ENCODE data around the gene GALNT17.
"Not testable (repeated sequence)": the region's sequence is repeated elsewhere in the genome, so short reads cannot be mapped to it uniquely, and the experiment has no call there.

GALNT17 gene

DNA sequence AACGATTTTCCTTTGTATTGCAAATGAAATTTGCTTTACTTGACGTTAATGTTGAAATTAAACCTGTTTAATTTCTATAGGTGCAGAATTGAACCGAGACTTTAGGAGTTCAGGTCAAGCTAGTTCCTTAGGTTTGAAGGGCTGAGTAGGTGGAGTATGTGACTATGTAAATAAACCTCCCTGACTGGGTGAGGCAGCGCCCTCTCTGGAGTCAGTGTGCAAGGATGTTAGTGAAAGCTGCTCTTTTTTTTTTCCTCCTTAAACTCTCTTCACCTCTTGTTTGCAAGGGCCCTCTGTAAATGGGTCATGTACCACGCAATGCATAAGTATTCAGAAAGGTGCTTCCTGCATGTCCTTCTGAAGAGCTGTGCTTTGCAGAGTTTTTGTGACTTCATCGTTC lies 33.8 kb downstream of the GALNT17 start:
- DNase-seq (ENCODE audit: low read depth) = no peak

GRCh38 chr7:71171476-71171875 lies 39.5 kb downstream of the GALNT17 start:
- no peak for DNase-seq (ENCODE audit: low read depth)

GRCh38 chr7:71173955-71174354 lies 42.0 kb downstream of the GALNT17 start:
- DNase-seq (ENCODE audit: low read depth) = no peak

DNA sequence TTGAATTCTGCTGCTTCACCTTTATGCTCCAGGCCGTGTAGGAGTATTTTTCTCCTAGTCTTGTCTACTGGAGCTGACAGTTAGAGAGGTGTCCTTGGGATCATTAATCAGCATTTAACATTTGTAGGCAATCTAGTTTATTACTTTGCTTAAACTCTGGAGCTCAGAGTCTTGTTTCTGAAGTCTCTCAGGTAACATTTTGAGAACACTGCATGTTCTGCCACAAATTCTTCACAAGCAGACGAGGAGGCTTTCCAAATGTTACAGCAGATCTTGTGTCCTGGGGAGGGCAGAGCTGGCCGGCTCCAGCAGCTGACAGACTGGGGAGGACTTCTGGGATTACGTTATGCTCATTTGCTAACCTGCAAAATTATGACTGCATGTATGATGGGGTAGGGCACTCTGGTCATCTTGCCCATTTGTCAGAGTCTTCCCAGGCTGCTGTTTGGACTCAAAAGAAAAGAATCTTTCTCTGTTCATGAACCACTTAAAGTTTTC lies 50.5 kb downstream of the GALNT17 start:
- no peak for DNase-seq (ENCODE audit: low read depth)

GRCh38 chr7:71184136-71184535 lies 52.2 kb downstream of the GALNT17 start:
- no peak for DNase-seq (ENCODE audit: low read depth)

- DNase-seq (ENCODE audit: low read depth) = no peak
Observed at GRCh38 chr7:71184609-71185008, 52.7 kb downstream of the GALNT17 start.

- DNase-seq (ENCODE audit: low read depth) = no peak
Observed at GRCh38 chr7:71186535-71187057, 54.7 kb downstream of the GALNT17 start.

DNA sequence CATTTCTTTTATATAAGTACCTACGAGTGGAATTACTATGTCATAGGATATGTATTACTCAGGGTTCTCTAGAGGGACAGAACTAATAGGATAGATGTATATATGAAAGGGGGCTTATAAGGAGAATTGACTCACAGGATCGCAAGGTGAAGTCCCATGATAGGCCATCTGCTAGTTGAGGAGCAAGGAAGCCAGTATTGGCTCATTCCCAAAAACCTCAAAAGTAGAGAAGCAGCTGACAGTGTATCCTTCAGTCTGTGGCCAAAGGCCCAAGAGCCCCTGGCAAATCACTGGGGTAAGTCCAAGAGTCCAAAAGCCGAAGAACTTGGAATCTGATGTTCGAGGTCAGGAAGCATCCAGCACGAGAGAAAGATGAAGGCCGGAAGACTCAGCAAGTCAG lies 59.8 kb downstream of the GALNT17 start:
- no peak for DNase-seq (ENCODE audit: low read depth)

GRCh38 chr7:71193099-71193810 lies 61.3 kb downstream of the GALNT17 start:
- no peak for DNase-seq (ENCODE audit: low read depth)

DNA sequence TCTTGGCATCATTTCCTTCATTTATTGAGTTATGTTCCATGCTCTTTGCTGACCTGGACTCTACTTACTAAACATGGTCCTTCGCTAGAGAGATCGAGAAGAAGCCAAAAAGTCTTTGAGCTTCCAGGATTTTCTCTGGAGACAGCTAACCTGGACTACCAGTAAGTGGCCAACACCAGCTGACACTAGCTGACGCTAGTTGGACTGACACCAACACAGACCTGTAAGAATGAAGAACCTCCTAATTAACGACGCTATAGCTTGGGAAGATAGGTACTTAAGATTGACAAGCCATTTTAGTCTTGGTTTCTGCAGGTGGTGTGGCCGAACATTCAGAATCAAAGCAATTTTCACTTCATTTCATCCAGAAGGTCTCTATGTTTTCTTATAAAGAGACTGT lies 66.4 kb downstream of the GALNT17 start:
- no peak for DNase-seq (ENCODE audit: low read depth)

- no peak for DNase-seq (ENCODE audit: low read depth)
Observed at GRCh38 chr7:71198887-71199286, 66.9 kb downstream of the GALNT17 start.

DNA sequence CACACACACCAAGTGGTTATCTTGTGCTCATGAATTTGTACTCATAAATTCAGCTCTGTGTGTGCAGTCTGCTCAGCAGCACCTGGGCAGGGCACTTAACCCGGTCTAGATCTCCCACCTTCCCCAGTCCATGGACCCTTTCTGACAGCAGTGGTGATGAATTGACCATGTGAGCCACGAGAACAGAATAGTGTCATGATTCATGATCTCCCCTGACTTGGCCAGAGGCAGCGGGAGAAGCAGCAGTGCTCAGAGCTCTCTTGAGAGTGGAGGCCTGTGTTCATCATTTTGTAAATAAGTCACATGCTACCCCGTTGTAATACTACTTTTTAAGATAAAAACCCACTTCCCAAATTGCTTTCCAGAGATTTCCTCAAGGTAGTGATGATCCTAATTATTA lies 74.2 kb downstream of the GALNT17 start:
- no peak for DNase-seq (ENCODE audit: low read depth)

DNA sequence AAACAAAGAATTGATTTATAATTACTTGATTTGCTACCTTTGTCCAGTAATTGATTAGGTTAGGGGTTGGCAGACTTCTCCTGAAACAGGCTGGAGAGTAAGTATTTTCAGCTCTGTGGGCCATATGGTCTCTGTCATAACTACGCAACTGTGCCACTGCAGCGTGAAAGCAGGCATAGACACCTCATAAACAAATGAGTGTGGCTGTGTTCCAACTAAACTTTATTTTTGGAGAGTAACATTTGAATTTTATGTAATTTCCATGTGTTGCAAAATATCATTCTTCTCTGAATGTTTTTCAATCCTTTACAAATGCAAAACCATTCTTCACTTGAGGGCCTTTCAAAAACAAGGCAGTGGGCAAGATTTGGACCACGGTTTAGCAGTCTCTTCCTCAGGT lies 76.9 kb downstream of the GALNT17 start:
- no peak for DNase-seq (ENCODE audit: low read depth)

- DNase-seq (ENCODE audit: low read depth) = not testable (repeated sequence)
Observed at GRCh38 chr7:71209484-71209883, 77.5 kb downstream of the GALNT17 start.

DNA sequence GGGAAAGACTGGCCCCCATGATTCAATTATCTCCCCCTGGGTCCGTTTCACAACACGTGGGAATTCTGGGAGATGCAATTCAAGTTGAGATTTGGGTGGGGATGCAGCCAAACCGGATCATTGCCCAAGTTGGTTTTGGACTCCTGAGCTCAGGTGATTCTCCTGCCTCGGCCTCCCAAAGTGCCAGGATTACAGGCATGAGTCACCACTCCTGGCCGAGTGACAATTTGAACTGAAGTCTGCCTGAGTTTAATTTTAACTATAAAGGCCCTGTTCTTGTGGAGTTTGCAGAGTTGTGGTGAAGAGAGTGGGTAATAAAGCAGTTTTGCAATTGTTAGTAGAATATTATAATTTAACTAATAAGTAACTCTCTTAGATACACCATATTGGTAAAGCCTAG lies 78.3 kb downstream of the GALNT17 start:
- no peak for DNase-seq (ENCODE audit: low read depth)

- DNase-seq (ENCODE audit: low read depth) = not testable (repeated sequence)
Observed at GRCh38 chr7:71212433-71212832, 80.5 kb downstream of the GALNT17 start.

GRCh38 chr7:71216211-71216610 lies 84.3 kb downstream of the GALNT17 start:
- DNase-seq (ENCODE audit: low read depth) = no peak

DNA sequence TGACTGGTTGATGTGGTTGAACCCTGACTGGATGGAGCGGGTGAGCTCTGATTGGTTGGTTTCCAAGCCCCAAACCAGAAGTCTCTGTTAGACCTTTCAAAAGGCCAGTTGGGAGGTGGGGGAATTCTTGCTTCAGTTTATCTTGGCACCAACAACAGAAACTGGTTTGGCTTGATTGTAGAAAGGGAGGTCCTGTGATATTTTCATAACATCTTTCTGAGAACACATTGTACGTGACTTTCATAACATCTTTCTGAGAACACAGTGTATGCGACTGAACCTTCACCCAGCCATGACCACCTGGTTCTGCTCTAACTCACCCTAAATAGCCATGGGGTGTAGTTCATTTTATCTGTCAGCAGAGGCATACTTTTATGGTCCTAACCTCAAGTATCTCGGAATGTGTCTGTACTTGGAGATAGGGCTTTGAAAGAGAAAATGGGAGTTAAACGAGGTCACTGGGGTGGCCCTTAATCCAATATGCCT lies 88.3 kb downstream of the GALNT17 start:
- no peak for DNase-seq (ENCODE audit: low read depth)

- no peak for DNase-seq (ENCODE audit: low read depth)
Observed at GRCh38 chr7:71221049-71221448, 89.1 kb downstream of the GALNT17 start.

DNA sequence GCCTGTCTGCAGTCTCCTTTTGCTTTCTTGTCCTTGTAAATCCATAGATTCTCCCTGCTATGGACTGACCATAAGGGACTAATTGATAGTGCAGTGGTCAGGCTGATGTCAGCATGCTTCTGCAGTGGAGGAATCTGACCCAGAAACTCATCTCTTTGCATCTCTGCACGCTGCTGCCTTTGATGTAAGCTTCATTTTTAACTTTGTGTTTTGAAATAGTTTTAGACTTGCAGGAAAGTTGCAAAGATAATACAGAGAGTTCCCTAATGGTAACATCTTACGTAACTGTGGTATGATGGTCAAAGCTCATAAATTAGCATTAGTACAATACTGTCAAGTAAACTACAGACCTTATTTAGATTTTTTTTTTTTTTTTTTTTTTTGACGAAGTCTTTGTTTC lies 89.6 kb downstream of the GALNT17 start:
- DNase-seq (ENCODE audit: low read depth) = no peak

- no peak for DNase-seq (ENCODE audit: low read depth)
Observed at GRCh38 chr7:71227126-71227525, 95.2 kb downstream of the GALNT17 start.

DNA sequence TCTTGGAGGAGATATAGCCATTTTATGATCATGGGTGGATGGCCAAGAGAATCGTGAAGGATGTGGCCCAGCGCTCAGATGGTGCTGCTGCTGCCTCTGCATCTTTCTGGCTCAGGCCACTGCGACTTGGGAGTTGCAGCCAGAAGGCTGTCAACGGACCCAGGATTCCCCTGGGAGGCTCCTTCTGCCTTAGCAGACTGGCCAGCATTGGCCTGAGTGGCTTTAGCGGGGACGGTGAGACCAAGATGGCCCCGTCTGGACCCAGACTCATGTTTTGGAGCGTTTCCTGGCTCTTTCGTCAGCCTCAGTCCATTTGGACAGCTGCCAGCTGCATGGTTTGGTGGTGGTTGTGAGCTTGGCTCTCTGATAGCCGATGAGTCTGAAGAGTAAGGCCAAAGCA lies 97.2 kb downstream of the GALNT17 start:
- DNase-seq (ENCODE audit: low read depth) = no peak

DNA sequence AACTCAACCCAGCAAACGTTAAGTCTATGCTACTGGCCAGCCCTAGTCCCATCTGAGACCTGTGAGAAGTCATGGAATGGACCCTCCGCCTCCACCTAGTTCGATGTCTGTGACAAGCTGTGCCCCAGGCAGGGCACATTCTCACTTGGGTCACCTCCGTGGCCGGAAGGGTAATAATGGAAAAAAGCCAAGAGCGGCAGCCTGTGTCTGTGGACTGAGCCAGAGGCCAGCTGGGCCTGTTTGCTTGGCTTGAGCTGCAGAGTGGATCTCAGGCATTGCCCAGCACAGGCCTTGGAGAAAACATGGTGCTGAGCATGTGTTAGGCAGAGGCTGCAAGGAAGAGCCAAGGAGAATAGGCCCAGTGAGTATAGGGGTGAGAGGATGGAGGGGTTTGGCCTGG lies 97.8 kb downstream of the GALNT17 start:
- no peak for DNase-seq (ENCODE audit: low read depth)

- no peak for DNase-seq (ENCODE audit: low read depth)
Observed at GRCh38 chr7:71235253-71235652, 103.3 kb downstream of the GALNT17 start.
